Neuronal stem cell (in vitro differentiated cells): ENCODE data around the gene KLB.
"Not testable (repeated sequence)": the region's sequence is repeated elsewhere in the genome, so short reads cannot be mapped to it uniquely, and the experiment has no call there.

ENCODE experiments used
- DNase-seq: peaks from one replicate; pipeline ENCODE4 v3.0.0-alpha.2; 2013; ENCODE audit warnings: low spot score
- H2AFZ ChIP-seq: one replicate; pipeline ENCODE4 v1.6.1; 2013; ENCODE audit warnings: mild to moderate bottlenecking, low read length, inconsistent platforms
- H2AK5ac ChIP-seq: 2 replicates; pipeline ENCODE4 v1.6.1; 2013; ENCODE audit warnings: low read depth, mild to moderate bottlenecking, inconsistent platforms, low read length, moderate library complexity, mixed read lengths
- H2BK120ac ChIP-seq: 2 replicates; pipeline ENCODE4 v1.6.1; 2013; ENCODE audit warnings: low read depth, mild to moderate bottlenecking, inconsistent platforms, low read length, moderate library complexity, mixed read lengths
- H2BK12ac ChIP-seq: one replicate; pipeline ENCODE4 v1.6.1; 2013; ENCODE audit warnings: low read length, inconsistent platforms
- H2BK15ac ChIP-seq: 2 replicates; pipeline ENCODE4 v1.6.1; 2013; ENCODE audit warnings: mild to moderate bottlenecking, low read length, inconsistent platforms, mixed read lengths
- H2BK5ac ChIP-seq: one replicate; pipeline ENCODE4 v1.6.1; 2013; ENCODE audit warnings: inconsistent platforms, mild to moderate bottlenecking, low read length, moderate library complexity
- H3K14ac ChIP-seq: one replicate; pipeline ENCODE4 v1.6.1; 2013; ENCODE audit warnings: low read length, inconsistent platforms
- H3K18ac ChIP-seq: 2 replicates; pipeline ENCODE4 v1.6.1; 2013; ENCODE audit warnings: low read length, inconsistent platforms
- H3K23ac ChIP-seq: 2 replicates; pipeline ENCODE4 v1.6.1; 2013; ENCODE audit warnings: low read depth, mild to moderate bottlenecking, mixed read lengths, low read length, inconsistent platforms; ENCODE audit not compliant: poor library complexity
- H3K27ac ChIP-seq: replicated peaks from 3 replicates; pipeline ENCODE4 v1.5.1; 2013; ENCODE audit warnings: low read length, inconsistent platforms
- H3K27me3 ChIP-seq, 3 experiments: 2 replicates each; pipeline ENCODE4 v1.6.1; 2013; ENCODE audit warnings: low read length in 3 of 3, mild to moderate bottlenecking in 2 of 3, inconsistent platforms in 1 of 3, low read depth in 1 of 3, mixed read lengths in 1 of 3, moderate library complexity in 1 of 3; ENCODE audit not compliant: control insufficient read depth in 3 of 3, insufficient read depth in 3 of 3
- H3K36me3 ChIP-seq, 2 donors: replicated peaks in 1 of 2; 2 replicates each; pipeline ENCODE4 v1.6.1; 2013; ENCODE audit warnings: low read length in 2 of 2; ENCODE audit not compliant: control insufficient read depth in 2 of 2, insufficient read depth in 2 of 2
- H3K4ac ChIP-seq: 2 replicates; pipeline ENCODE4 v1.6.1; 2013; ENCODE audit warnings: inconsistent platforms, mild to moderate bottlenecking, low read length, moderate library complexity
- H3K4me1 ChIP-seq, 2 donors: 1 replicate in 1 of 2; 2 replicates in 1 of 2; pipeline ENCODE4 v1.6.1; 2013; ENCODE audit warnings: low read length in 2 of 2, low read depth in 1 of 2; ENCODE audit not compliant: control insufficient read depth in 2 of 2, insufficient read depth in 1 of 2
- H3K4me2 ChIP-seq: one replicate; pipeline ENCODE4 v1.6.1; 2013; ENCODE audit warnings: mild to moderate bottlenecking, low read length, inconsistent platforms; ENCODE audit not compliant: insufficient read depth, poor library complexity, severe bottlenecking
- H3K4me3 ChIP-seq, 2 donors: 2 replicates each; pipeline ENCODE4 v1.5.1; 2013; ENCODE audit warnings: low read length in 2 of 2, mild to moderate bottlenecking in 2 of 2, inconsistent platforms in 1 of 2, moderate library complexity in 1 of 2
- H3K79me1 ChIP-seq: one replicate; pipeline ENCODE4 v1.6.1; 2013; ENCODE audit warnings: low read depth, mild to moderate bottlenecking, inconsistent platforms, low read length, moderate library complexity
- H3K9ac ChIP-seq: one replicate; pipeline ENCODE4 v1.6.1; 2013; ENCODE audit warnings: mild to moderate bottlenecking, low read depth, low read length, inconsistent platforms; ENCODE audit not compliant: poor library complexity
- H3K9me3 ChIP-seq, 2 donors: replicated peaks in 1 of 2; 2 replicates each; pipeline versions ENCODE3 to v1.6.1; 2013; ENCODE audit warnings: low read length in 2 of 2, mild to moderate bottlenecking in 2 of 2, inconsistent platforms in 1 of 2, low read depth in 1 of 2, mixed read lengths in 1 of 2, moderate library complexity in 1 of 2; ENCODE audit not compliant: control insufficient read depth in 2 of 2, insufficient read depth in 1 of 2
- H4K8ac ChIP-seq: one replicate; pipeline ENCODE4 v1.6.1; 2013; ENCODE audit warnings: low read depth, mild to moderate bottlenecking, inconsistent platforms, low read length, moderate library complexity
- H4K91ac ChIP-seq: one replicate; pipeline ENCODE4 v1.6.1; 2013; ENCODE audit warnings: low read length, low read depth, mild to moderate bottlenecking, inconsistent platforms; ENCODE audit not compliant: poor library complexity
- WGBS, 2 donors: extraction: QIAGEN DNeasy Blood & Tissue Kit; methylation state at CpG; one replicate each; pipeline ENCODE4 v1.1.7; 2013; ENCODE audit warnings: missing lambda C conversion rate in 2 of 2, mixed read lengths in 1 of 2; ENCODE audit not compliant: insufficient read length in 2 of 2, insufficient replicate concordance in 1 of 2; ENCODE audit errors: extremely low coverage in 2 of 2; 5-methylcytosine and 5-hydroxymethylcytosine counted together

KLB gene

DNA sequence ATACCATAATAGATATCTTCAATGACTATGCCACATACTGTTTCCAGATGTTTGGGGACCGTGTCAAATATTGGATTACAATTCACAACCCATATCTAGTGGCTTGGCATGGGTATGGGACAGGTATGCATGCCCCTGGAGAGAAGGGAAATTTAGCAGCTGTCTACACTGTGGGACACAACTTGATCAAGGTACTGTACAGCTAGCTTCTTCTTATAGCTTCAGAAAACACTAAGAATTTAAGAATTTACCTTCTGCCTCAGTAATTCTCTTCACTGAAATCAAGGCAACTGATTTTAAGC lies 805 bp downstream of the KLB start:
- H2AFZ ChIP-seq = no peak overlapping the region
- H2BK12ac ChIP-seq = no peak overlapping the region
- no peaks in the 10 kb centered on the region for H3K9me3 ChIP-seq
- no peak overlapping the region for H4K91ac ChIP-seq
- no peaks in the 10 kb centered on the region for H3K36me3 ChIP-seq
- no peak overlapping the region for H2BK5ac ChIP-seq
- H3K79me1 ChIP-seq = no peaks in the 10 kb centered on the region
- H3K4me3 ChIP-seq = no peak overlapping the region
- H3K27ac ChIP-seq = no peak overlapping the region
- no peak for DNase-seq
- no peak overlapping the region for H3K18ac ChIP-seq
- H3K23ac ChIP-seq = no peak overlapping the region
- no peak overlapping the region for H4K8ac ChIP-seq
- no peaks in the 10 kb centered on the region for H3K4me1 ChIP-seq
- no peak overlapping the region for H3K4ac ChIP-seq
- no peak overlapping the region for H3K9ac ChIP-seq
- no peak overlapping the region for H2BK15ac ChIP-seq
- no peaks in the 10 kb centered on the region for H3K27me3 ChIP-seq
- H2AK5ac ChIP-seq = no peak overlapping the region
- no CpG with 5 or more reads among the region's 1 CpG for WGBS, 2 donors
- H3K4me2 ChIP-seq = no peak overlapping the region
- H3K14ac ChIP-seq = no peak overlapping the region
- H2BK120ac ChIP-seq = no peak overlapping the region

DNA sequence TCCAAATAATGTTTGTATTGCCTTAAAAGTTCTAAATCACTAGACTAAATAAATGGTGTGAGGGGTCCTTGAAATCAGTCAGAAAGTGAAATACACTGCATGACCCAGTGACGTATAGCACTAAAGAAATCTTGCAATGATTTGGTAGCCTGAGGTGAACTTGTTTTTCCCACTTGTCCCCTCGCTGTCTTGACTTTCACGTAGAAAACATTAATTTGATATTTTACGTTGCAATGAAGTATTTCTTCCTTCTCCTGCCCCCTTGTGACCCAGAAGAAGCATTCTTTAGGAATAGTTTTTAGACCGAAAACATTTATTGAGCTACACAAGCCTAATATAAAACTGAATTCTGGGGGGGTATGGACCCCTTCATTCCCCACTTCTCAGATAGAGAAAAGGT lies 3.7 kb downstream of the KLB start:
- no peaks in the 10 kb centered on the region for H3K36me3 ChIP-seq
- no peaks in the 10 kb centered on the region for H3K79me1 ChIP-seq
- H3K18ac ChIP-seq = no peak overlapping the region
- H3K4me3 ChIP-seq = no peak overlapping the region
- WGBS, 2 donors = no CpG with 5 or more reads among the region's 5 CpGs
- no peak overlapping the region for H2AK5ac ChIP-seq
- H3K23ac ChIP-seq = no peak overlapping the region
- H2BK12ac ChIP-seq = no peak overlapping the region
- no peak overlapping the region for H2BK15ac ChIP-seq
- no peaks in the 10 kb centered on the region for H3K27me3 ChIP-seq
- no peak overlapping the region for H4K91ac ChIP-seq
- H3K4me2 ChIP-seq = no peak overlapping the region
- H3K27ac ChIP-seq = no peak overlapping the region
- H2BK120ac ChIP-seq = no peak overlapping the region
- no peak overlapping the region for H2BK5ac ChIP-seq
- H3K4me1 ChIP-seq = no peaks in the 10 kb centered on the region
- DNase-seq = no peak
- no peak overlapping the region for H3K14ac ChIP-seq
- no peak overlapping the region for H2AFZ ChIP-seq
- no peak overlapping the region for H4K8ac ChIP-seq
- no peak overlapping the region for H3K4ac ChIP-seq
- no peaks in the 10 kb centered on the region for H3K9me3 ChIP-seq
- H3K9ac ChIP-seq = no peak overlapping the region

DNA sequence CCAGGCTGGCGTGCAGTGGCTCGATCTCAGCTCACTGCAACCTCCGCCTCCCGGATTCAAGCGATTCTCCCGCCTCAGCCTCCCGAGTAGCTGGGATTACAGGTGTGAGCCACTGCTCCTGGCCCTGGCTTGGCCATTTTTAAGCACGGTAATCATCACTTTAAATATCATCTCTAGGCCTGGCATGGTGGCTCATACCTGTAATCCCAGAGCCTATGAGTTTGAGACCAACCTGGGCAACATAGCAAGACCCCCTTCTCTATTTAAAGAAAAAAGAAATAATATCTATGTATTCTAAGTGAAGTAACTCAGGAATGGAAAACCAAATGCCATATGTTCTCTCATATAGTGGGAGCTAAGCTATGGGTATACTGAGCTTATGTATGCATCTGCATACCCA lies 4.8 kb downstream of the KLB start:
- DNase-seq, H3K4me2 ChIP-seq, H3K36me3 ChIP-seq: not testable (repeated sequence)

GRCh38 chr4:39415678-39416283 lies 9.1 kb downstream of the KLB start:
- no peak overlapping the region for H2BK12ac ChIP-seq
- H3K9ac ChIP-seq = no peak overlapping the region
- no peak overlapping the region for H2BK15ac ChIP-seq
- no peaks in the 10 kb centered on the region for H3K9me3 ChIP-seq
- no peak overlapping the region for H4K8ac ChIP-seq
- no peak overlapping the region for H3K18ac ChIP-seq
- H3K27ac ChIP-seq = no peak overlapping the region
- no peak overlapping the region for H2AFZ ChIP-seq
- H3K4me3 ChIP-seq = no peak overlapping the region
- H2AK5ac ChIP-seq = no peak overlapping the region
- no peak overlapping the region for H3K23ac ChIP-seq
- H3K4me1 ChIP-seq = no peaks in the 10 kb centered on the region
- WGBS, 2 donors = no CpG with 5 or more reads among the region's 2 CpGs
- H4K91ac ChIP-seq = no peak overlapping the region
- no peaks in the 10 kb centered on the region for H3K27me3 ChIP-seq
- H2BK120ac ChIP-seq = no peak overlapping the region
- no peak for DNase-seq
- H3K4me2 ChIP-seq = no peak overlapping the region
- H3K4ac ChIP-seq = no peak overlapping the region
- H2BK5ac ChIP-seq = no peak overlapping the region
- no peaks in the 10 kb centered on the region for H3K36me3 ChIP-seq
- no peaks in the 10 kb centered on the region for H3K79me1 ChIP-seq
- H3K14ac ChIP-seq = no peak overlapping the region

More for the DNA sequence above, 4.8 kb downstream of the KLB start:
- not testable (repeated sequence) for H2AK5ac ChIP-seq, H2BK5ac ChIP-seq, H3K4me1 ChIP-seq, H2AFZ ChIP-seq, H3K79me1 ChIP-seq, H4K8ac ChIP-seq, H2BK15ac ChIP-seq, H3K4me3 ChIP-seq, H3K18ac ChIP-seq, H2BK12ac ChIP-seq, H3K9me3 ChIP-seq, H3K27ac ChIP-seq, H3K27me3 ChIP-seq, H2BK120ac ChIP-seq, H3K14ac ChIP-seq, H3K9ac ChIP-seq, H3K4ac ChIP-seq, H3K23ac ChIP-seq, H4K91ac ChIP-seq
- no CpG with 5 or more reads among the region's 8 CpGs for WGBS, 2 donors
